ENCODE data around the gene ZNF423. TPM values are rescaled to one million over a fixed set of nuclear protein-coding genes. Genes with fewer than 3 reads are reported as not detected.

The ZNF423 gene
- total and polyA plus RNA-seq, 2 of the 13 experiments (the other 11 are each of a cell fraction or from before 2014, with no cell fraction given) = 0.07 to 0.31 TPM

DNA sequence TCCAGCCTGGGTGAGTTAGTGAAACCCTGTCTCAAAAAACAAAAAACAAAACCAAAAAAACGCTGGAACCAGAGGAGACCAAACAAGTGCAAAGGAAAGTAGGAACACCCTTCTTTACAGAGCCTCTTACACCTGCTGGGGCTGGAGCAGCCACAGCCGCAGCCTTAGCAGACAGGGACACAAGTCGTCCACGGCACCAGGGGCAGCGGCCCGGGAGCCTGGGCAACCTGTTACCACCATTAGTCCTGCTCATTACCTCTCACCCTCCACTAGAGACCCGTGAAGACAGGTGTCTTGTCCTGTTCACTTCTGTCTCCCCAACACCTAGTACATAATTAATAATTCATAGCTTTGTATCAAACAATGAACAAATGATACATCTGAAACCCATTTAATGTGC is 398.7 kb downstream of the ZNF423 start:
- H3K4me1 ChIP-seq (ENCODE audit: insufficient read depth, low read length) = no peaks in the 10 kb centered on the region
- DNase-seq (ENCODE audit: low spot score) (no peak), FAIRE-seq (no peak)
- TF ChIP-seq, protein P1, sequence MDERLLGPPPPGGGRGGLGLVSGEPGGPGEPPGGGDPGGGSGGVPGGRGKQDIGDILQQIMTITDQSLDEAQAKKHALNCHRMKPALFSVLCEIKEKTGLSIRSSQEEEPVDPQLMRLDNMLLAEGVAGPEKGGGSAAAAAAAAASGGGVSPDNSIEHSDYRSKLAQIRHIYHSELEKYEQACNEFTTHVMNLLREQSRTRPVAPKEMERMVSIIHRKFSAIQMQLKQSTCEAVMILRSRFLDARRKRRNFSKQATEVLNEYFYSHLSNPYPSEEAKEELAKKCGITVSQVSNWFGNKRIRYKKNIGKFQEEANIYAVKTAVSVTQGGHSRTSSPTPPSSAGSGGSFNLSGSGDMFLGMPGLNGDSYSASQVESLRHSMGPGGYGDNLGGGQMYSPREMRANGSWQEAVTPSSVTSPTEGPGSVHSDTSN (CRISPR knock-in tag; IDR thresholded peaks at IDR 0.05) = no peak
- TF ChIP-seq, protein P2, sequence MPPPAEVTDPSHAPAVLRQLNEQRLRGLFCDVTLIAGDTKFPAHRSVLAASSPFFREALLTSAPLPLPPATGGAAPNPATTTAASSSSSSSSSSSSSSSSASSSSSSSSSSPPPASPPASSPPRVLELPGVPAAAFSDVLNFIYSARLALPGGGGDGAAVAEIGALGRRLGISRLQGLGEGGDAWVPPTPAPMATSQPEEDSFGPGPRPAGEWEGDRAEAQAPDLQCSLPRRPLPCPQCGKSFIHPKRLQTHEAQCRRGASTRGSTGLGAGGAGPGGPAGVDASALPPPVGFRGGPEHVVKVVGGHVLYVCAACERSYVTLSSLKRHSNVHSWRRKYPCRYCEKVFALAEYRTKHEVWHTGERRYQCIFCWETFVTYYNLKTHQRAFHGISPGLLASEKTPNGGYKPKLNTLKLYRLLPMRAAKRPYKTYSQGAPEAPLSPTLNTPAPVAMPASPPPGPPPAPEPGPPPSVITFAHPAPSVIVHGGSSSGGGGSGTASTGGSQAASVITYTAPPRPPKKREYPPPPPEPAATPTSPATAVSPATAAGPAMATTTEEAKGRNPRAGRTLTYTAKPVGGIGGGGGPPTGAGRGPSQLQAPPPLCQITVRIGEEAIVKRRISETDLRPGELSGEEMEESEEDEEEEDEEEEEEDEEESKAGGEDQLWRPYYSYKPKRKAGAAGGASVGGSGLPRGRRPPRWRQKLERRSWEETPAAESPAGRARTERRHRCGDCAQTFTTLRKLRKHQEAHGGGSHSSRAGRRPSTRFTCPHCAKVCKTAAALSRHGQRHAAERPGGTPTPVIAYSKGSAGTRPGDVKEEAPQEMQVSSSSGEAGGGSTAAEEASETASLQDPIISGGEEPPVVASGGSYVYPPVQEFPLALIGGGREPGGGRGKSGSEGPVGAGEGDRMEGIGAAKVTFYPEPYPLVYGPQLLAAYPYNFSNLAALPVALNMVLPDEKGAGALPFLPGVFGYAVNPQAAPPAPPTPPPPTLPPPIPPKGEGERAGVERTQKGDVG (CRISPR knock-in tag; IDR thresholded peaks at IDR 0.05; ENCODE audit: borderline replicate concordance) = no peak
- TF ChIP-seq POLR2AphosphoS5 (IDR thresholded peaks at IDR 0.05; ENCODE audit: low read depth, low read length) (no peak), ZNF607 (CRISPR knock-in tag; IDR thresholded peaks at IDR 0.05; ENCODE audit: borderline replicate concordance) (no peak), HHEX (CRISPR knock-in tag; IDR thresholded peaks at IDR 0.05) (no peak), SSRP1 (CRISPR knock-in tag; IDR thresholded peaks at IDR 0.05) (no peak)
- TF ChIP-seq, protein P3, sequence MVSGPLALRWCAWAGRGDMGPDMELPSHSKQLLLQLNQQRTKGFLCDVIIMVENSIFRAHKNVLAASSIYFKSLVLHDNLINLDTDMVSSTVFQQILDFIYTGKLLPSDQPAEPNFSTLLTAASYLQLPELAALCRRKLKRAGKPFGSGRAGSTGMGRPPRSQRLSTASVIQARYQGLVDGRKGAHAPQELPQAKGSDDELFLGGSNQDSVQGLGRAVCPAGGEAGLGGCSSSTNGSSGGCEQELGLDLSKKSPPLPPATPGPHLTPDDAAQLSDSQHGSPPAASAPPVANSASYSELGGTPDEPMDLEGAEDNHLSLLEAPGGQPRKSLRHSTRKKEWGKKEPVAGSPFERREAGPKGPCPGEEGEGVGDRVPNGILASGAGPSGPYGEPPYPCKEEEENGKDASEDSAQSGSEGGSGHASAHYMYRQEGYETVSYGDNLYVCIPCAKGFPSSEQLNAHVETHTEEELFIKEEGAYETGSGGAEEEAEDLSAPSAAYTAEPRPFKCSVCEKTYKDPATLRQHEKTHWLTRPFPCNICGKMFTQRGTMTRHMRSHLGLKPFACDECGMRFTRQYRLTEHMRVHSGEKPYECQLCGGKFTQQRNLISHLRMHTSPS (CRISPR knock-in tag; IDR thresholded peaks at IDR 0.05; ENCODE audit: low read depth) = no peak
- TF ChIP-seq, protein P4, sequence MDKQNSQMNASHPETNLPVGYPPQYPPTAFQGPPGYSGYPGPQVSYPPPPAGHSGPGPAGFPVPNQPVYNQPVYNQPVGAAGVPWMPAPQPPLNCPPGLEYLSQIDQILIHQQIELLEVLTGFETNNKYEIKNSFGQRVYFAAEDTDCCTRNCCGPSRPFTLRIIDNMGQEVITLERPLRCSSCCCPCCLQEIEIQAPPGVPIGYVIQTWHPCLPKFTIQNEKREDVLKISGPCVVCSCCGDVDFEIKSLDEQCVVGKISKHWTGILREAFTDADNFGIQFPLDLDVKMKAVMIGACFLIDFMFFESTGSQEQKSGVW (CRISPR knock-in tag; IDR thresholded peaks at IDR 0.05; ENCODE audit: borderline replicate concordance) = no peak
- TF ChIP-seq, protein P5, sequence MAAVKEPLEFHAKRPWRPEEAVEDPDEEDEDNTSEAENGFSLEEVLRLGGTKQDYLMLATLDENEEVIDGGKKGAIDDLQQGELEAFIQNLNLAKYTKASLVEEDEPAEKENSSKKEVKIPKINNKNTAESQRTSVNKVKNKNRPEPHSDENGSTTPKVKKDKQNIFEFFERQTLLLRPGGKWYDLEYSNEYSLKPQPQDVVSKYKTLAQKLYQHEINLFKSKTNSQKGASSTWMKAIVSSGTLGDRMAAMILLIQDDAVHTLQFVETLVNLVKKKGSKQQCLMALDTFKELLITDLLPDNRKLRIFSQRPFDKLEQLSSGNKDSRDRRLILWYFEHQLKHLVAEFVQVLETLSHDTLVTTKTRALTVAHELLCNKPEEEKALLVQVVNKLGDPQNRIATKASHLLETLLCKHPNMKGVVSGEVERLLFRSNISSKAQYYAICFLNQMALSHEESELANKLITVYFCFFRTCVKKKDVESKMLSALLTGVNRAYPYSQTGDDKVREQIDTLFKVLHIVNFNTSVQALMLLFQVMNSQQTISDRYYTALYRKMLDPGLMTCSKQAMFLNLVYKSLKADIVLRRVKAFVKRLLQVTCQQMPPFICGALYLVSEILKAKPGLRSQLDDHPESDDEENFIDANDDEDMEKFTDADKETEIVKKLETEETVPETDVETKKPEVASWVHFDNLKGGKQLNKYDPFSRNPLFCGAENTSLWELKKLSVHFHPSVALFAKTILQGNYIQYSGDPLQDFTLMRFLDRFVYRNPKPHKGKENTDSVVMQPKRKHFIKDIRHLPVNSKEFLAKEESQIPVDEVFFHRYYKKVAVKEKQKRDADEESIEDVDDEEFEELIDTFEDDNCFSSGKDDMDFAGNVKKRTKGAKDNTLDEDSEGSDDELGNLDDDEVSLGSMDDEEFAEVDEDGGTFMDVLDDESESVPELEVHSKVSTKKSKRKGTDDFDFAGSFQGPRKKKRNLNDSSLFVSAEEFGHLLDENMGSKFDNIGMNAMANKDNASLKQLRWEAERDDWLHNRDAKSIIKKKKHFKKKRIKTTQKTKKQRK (IDR thresholded peaks at IDR 0.05; ENCODE audit: low read length) = no peak
- TF ChIP-seq, protein P6, sequence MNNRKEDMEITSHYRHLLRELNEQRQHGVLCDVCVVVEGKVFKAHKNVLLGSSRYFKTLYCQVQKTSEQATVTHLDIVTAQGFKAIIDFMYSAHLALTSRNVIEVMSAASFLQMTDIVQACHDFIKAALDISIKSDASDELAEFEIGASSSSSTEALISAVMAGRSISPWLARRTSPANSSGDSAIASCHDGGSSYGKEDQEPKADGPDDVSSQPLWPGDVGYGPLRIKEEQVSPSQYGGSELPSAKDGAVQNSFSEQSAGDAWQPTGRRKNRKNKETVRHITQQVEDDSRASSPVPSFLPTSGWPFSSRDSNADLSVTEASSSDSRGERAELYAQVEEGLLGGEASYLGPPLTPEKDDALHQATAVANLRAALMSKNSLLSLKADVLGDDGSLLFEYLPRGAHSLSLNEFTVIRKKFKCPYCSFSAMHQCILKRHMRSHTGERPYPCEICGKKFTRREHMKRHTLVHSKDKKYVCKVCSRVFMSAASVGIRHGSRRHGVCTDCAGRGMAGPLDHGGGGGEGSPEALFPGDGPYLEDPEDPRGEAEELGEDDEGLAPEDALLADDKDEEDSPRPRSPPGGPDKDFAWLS (CRISPR knock-in tag; IDR thresholded peaks at IDR 0.05; ENCODE audit: borderline replicate concordance) = no peak

More for the DNA sequence above, 398.7 kb downstream of the ZNF423 start:
- Histone ChIP-seq H3K36me3 (replicated peaks in 1 of 2; ENCODE audit: control insufficient read depth in 1 of 2, insufficient read depth in 2 of 2, low read length in 2 of 2) (no peaks in the 10 kb centered on the region), H3K9ac (ENCODE audit: insufficient read depth, low read depth, low read length) (no peak overlapping the region), H3K4me2 (ENCODE audit: low read depth, low read length) (no peak overlapping the region), H3K79me2 (ENCODE audit: insufficient read depth, low read length) (no peaks in the 10 kb centered on the region), H3K27ac (ENCODE audit: extremely low read length, insufficient read depth, low read length) (no peak overlapping the region), H2AFZ (ENCODE audit: low read length) (no peak overlapping the region), H3K4me3 (replicated peaks in 1 of 3; ENCODE audit: insufficient read depth in 1 of 3, low read depth in 2 of 3, low read length in 3 of 3) (no peak overlapping the region), H3K27me3 (ENCODE audit: control insufficient read depth in 1 of 2, insufficient read depth in 2 of 2, low read length in 2 of 2) (peaks cover 2 to 6% of the 10 kb centered on the region in 2 experiments; a peak in 2 of 5 replicates), H4K20me1 (ENCODE audit: insufficient read depth, low read length) (no peaks in the 10 kb centered on the region), H3K9me3 (ENCODE audit: low read length) (no peaks in the 10 kb centered on the region)
- intact Hi-C loops (cut with micrococcal nuclease; ENCODE audit: unreplicated experiment) = no loop called here
- ChIA-PET POLR2A (no interaction called here), CTCF (ENCODE audit: low intra/inter-chr PET ratio, low total read pairs) (no interaction called here)
- BruUV-seq (replicated peaks) = no TSS peak
- ATAC-seq = no peak
- WGBS (ENCODE audit: low lambda C conversion rate) = 24% methylated on average over 7 of the region's 7 CpGs
- in situ Hi-C loops (cut with HindIII; ENCODE audit: extremely low pct_ligation_motif_present, low pct_unique_long_range_greater_than_20kb) = no loop called here

Data from HepG2 (cell line).